Thoracic aorta (tissue), 2 donors: Measurements from ENCODE around the gene DOK6. TPM values are rescaled to one million over a fixed set of nuclear protein-coding genes. Genes with fewer than 3 reads are reported as not detected.
"Not testable (repeated sequence)": the region's sequence is repeated elsewhere in the genome, so short reads cannot be mapped to it uniquely, and the experiment has no call there.

ENCODE experiments used
- ATAC-seq: fragments of 150-250 bp; one replicate; pipeline ENCODE4 v1.8.0; 2017; ENCODE audit warnings: low read depth; ENCODE audit not compliant: insufficient number of reproducible peaks, low FRiP score
- DNase-seq: peaks from one replicate; pipeline ENCODE4 v3.0.0-alpha.2; 2020; ENCODE audit warnings: low spot score
- H3K27ac ChIP-seq, 2 donors: fragments of 200-600 bp; sonication (generic); 1 replicate in 1 of 2; 2 replicates in 1 of 2; pipeline ENCODE4 v1.5.1; 2016; ENCODE audit warnings: mild to moderate bottlenecking in 2 of 2, moderate library complexity in 2 of 2
- H3K27me3 ChIP-seq: fragments of 200-600 bp; sonication (generic); replicated peaks from 2 replicates; pipeline ENCODE4 v1.6.0; 2016; ENCODE audit warnings: mild to moderate bottlenecking; ENCODE audit not compliant: insufficient read depth
- H3K36me3 ChIP-seq: fragments of 200-600 bp; sonication (generic); one replicate; pipeline ENCODE4 v1.5.1; 2016
- H3K4me1 ChIP-seq, 2 donors: fragments of 200-600 bp; sonication (generic); 1 replicate in 1 of 2; 2 replicates in 1 of 2; pipeline versions ENCODE4 v1.5.1 to v1.6.0; 2016; ENCODE audit warnings: low read depth in 2 of 2, mild to moderate bottlenecking in 1 of 2; ENCODE audit not compliant: control insufficient read depth in 1 of 2
- H3K4me3 ChIP-seq: fragments of 200-600 bp; sonication (generic); 2 replicates; pipeline ENCODE4 v1.5.1; 2016; ENCODE audit warnings: mild to moderate bottlenecking
- H3K9me3 ChIP-seq: fragments of 200-600 bp; sonication (generic); 2 replicates; pipeline ENCODE4 v1.5.1; 2016
- CTCF ChIP-seq: fragments of 200-600 bp; sonication (generic); IDR thresholded peaks from one replicate; pipeline ENCODE4 v1.5.1; 2019; ENCODE audit warnings: antibody characterized with exemption
- total RNA-seq, 2 donors: library from RNA; depleted of rRNA; stranded (reverse); fragments of >200 nt; gene quantifications; one replicate each; pipeline versions ENCODE4 v1.1.0 to v1.2.3, GENCODE V29; 2016

The DOK6 gene
- total RNA-seq, 2 donors from 2014 or later = 2.0 to 2.1 TPM

- Histone ChIP-seq H3K27me3 (no peaks in the 10 kb centered on the region), H3K9me3 (no peaks in the 10 kb centered on the region), H3K36me3 (no peaks in the 10 kb centered on the region), H3K4me1 (no peaks in the 10 kb centered on the region), H3K4me3 (no peak overlapping the region), H3K27ac (no peak overlapping the region)
- no peak for DNase-seq
- no peak for TF ChIP-seq CTCF
- no peak for ATAC-seq
Measured at GRCh38 chr18:69651243-69651642, 250.6 kb downstream of the DOK6 start.

GRCh38 chr18:69655816-69656215 is 255.1 kb downstream of the DOK6 start:
- ATAC-seq (no peak), DNase-seq (no peak)
- no peak overlapping the region for H3K4me3 ChIP-seq
- no peaks in the 10 kb centered on the region for H3K27me3 ChIP-seq
- no peaks in the 10 kb centered on the region for H3K4me1 ChIP-seq
- no peak for TF ChIP-seq CTCF
- no peak overlapping the region for H3K27ac ChIP-seq
- no peaks in the 10 kb centered on the region for H3K9me3 ChIP-seq
- no peaks in the 10 kb centered on the region for H3K36me3 ChIP-seq

- Histone ChIP-seq H3K4me1 (peaks cover 0 to 11% of the 10 kb centered on the region in 2 donors), H3K36me3 (no peaks in the 10 kb centered on the region), H3K27ac (no peak overlapping the region), H3K4me3 (no peak overlapping the region), H3K9me3 (no peaks in the 10 kb centered on the region), H3K27me3 (no peaks in the 10 kb centered on the region)
- ATAC-seq (no peak), DNase-seq (no peak)
- no peak for TF ChIP-seq CTCF
Measured at GRCh38 chr18:69658103-69658502, 257.4 kb downstream of the DOK6 start.

GRCh38 chr18:69658685-69659084 is 258.0 kb downstream of the DOK6 start:
- H3K27me3 ChIP-seq = no peaks in the 10 kb centered on the region
- ATAC-seq (no peak), DNase-seq (no peak)
- no peak for TF ChIP-seq CTCF
- no peak overlapping the region for H3K27ac ChIP-seq
- H3K9me3 ChIP-seq = no peaks in the 10 kb centered on the region
- no peaks in the 10 kb centered on the region for H3K36me3 ChIP-seq
- peaks cover 0 to 17% of the 10 kb centered on the region in 2 donors for H3K4me1 ChIP-seq
- no peak overlapping the region for H3K4me3 ChIP-seq

GRCh38 chr18:69659142-69659651 is 258.5 kb downstream of the DOK6 start:
- no peaks in the 10 kb centered on the region for H3K27me3 ChIP-seq
- no peaks in the 10 kb centered on the region for H3K9me3 ChIP-seq
- no peak for ATAC-seq
- H3K4me1 ChIP-seq = peaks cover 0 to 17% of the 10 kb centered on the region in 2 donors
- TF ChIP-seq CTCF = no peak
- no peak overlapping the region for H3K4me3 ChIP-seq
- DNase-seq = no peak
- H3K36me3 ChIP-seq = no peaks in the 10 kb centered on the region
- H3K27ac ChIP-seq = no peak overlapping the region

- ATAC-seq, DNase-seq, H3K36me3 ChIP-seq, H3K4me3 ChIP-seq, H3K9me3 ChIP-seq, H3K27me3 ChIP-seq, H3K27ac ChIP-seq: not testable (repeated sequence)
- H3K4me1 ChIP-seq = peaks cover 0 to 17% of the 10 kb centered on the region in 2 donors
Measured at GRCh38 chr18:69662090-69662489, 261.4 kb downstream of the DOK6 start.
